NCI-H69 (cell line): ENCODE data around the gene PLEKHM2.
"Not testable (repeated sequence)": the region's sequence is repeated elsewhere in the genome, so short reads cannot be mapped to it uniquely, and the experiment has no call there.

ENCODE experiments used
- DNase-seq: peaks from one replicate; lab custom pipeline; 2025; lab: John Stamatoyannopoulos, UW

Gene PLEKHM2, protein sequence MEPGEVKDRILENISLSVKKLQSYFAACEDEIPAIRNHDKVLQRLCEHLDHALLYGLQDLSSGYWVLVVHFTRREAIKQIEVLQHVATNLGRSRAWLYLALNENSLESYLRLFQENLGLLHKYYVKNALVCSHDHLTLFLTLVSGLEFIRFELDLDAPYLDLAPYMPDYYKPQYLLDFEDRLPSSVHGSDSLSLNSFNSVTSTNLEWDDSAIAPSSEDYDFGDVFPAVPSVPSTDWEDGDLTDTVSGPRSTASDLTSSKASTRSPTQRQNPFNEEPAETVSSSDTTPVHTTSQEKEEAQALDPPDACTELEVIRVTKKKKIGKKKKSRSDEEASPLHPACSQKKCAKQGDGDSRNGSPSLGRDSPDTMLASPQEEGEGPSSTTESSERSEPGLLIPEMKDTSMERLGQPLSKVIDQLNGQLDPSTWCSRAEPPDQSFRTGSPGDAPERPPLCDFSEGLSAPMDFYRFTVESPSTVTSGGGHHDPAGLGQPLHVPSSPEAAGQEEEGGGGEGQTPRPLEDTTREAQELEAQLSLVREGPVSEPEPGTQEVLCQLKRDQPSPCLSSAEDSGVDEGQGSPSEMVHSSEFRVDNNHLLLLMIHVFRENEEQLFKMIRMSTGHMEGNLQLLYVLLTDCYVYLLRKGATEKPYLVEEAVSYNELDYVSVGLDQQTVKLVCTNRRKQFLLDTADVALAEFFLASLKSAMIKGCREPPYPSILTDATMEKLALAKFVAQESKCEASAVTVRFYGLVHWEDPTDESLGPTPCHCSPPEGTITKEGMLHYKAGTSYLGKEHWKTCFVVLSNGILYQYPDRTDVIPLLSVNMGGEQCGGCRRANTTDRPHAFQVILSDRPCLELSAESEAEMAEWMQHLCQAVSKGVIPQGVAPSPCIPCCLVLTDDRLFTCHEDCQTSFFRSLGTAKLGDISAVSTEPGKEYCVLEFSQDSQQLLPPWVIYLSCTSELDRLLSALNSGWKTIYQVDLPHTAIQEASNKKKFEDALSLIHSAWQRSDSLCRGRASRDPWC

GRCh38 chr1:15684042-15684461 is at the start of gene PLEKHM2:
TSS of gene PLEKHM2 (plus strand) at chr1:15684320. CDS start at chr1:15684559, 239 bp downstream.
- DNase-seq, result peak; percentile 49

DNA sequence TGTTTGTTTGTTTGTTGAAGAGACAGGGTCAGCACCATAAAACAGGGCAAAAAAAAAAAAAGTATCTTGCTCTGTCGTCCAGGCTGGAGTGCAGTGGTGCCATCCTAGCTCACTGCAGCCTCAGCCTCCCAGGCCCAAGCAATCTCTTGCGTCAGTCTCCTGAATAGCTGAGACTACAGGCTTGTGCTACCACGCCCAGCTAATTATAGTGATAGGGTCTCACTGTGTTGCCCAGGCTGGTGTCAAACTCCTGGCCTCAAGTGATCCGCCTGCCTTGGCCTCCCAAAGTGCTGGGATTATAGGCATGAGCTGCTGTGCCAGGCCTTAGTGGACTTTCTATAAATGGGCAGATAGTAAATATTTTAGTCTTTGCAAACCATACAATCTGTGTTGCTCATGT is 47.7 kb upstream of the PLEKHM2 start:
- no peak for DNase-seq

GRCh38 chr1:15637826-15638225 is 46.3 kb upstream of the PLEKHM2 start:
- no peak for DNase-seq

GRCh38 chr1:15639262-15639661 is 44.9 kb upstream of the PLEKHM2 start:
- no peak for DNase-seq

DNA sequence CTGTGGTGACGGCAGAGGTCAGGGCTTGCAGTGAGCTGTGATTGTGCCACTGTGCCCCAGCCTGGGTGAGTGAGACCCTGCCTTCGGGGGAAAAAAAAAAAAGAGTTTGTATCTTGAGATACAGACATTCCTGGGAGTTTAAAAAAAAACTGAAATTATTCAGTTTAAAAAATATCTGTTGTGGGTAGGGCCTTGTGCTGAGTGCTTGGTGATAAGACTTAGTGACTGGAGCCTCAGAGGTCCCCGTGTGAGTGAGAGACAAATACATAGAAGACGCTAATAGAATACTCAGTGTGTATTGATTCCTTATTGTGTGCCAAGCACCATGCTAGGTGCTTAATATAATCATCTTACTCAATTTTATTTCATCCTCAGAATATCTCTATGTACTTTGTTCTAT is 44.2 kb upstream of the PLEKHM2 start:
- DNase-seq, result no peak

DNA sequence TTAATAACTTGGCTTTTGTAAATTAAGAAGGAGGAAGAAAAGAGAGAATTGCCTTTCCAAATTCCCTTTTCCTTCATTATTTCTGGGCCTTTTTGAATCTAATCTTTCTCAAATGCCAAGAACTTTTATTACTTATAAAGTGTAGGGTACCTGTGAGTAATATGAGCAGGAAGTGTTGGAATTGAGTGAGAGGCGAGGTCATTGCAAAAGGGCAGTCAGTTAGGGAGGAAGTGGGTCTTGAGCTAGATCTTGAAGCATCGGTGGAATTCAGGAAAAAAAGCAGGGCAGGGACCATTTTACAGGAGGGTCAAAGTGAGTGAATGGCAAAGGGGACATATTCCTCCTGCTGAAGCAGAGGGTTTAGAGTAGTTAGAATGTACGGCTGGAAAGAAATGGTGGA is 43.5 kb upstream of the PLEKHM2 start:
- DNase-seq, result no peak

GRCh38 chr1:15649937-15650336 is 34.2 kb upstream of the PLEKHM2 start:
- DNase-seq, result no peak

DNA sequence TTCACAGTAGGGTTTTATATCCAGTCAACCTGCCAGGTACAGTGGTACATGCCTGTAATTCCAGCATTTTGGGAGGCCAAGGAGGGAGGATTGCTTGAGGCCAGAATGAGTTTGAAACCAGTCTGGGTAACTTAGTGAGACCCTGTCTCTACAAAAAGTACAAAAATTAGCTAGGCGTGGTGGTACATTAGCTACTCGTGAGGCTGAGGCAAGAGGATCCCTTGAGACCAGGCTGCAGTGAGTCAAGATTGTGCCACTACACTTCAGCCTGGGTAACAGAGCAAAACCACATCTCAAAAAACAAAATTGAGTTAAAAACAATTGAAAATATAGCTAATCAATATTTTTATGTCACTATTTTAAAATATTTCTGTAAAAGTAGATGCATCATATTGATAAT is 33.7 kb upstream of the PLEKHM2 start:
- no peak for DNase-seq

DNA sequence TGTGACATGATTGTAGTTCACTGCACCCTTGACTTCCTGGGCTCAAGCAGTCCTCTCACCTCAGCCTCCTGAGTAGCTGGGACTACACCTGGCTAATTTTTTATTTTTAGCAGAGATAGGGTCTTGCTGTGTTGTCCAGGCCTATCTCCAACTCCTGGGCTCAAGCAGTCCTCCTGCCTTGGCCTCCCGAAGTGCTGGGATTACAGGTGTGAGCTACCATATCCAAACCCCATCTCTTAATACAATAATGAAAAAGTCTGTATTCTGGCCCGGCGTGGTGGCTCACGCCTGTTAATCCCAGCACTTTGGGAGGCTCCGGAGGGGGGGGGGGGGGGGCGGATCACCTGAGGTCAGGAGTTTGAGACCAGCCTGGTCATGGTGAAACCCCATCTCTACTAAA is 32.0 kb upstream of the PLEKHM2 start:
- DNase-seq, result not testable (repeated sequence)

DNA sequence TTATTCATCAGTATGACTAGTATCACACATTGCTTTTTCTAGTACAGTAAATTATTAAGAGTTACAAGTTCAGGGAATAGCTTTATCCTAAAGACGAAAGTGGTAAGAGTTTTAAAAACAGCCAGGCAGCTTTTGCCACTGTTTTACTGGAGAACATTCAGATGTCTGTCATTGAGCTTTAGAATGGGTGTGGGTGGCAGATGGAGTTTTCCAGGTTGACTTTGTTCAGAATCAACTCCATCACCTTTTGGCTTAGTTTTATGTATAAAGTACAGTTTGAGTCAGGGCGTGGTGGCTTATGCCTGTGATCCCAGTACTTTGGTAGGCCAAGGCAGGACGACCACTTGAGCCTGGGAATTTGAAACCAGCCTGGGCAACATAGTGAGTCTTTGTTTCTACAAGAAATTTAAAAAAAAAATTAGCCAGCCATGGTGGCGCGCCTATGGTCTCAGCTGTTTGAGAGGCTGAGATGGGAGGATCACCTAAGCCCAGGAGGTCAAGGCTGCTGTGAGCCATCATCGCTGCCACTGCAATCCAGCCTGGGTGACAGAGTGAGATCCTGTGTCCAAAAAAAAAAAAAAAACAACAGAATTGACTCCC is 29.9 kb upstream of the PLEKHM2 start:
- DNase-seq, result no peak

DNA sequence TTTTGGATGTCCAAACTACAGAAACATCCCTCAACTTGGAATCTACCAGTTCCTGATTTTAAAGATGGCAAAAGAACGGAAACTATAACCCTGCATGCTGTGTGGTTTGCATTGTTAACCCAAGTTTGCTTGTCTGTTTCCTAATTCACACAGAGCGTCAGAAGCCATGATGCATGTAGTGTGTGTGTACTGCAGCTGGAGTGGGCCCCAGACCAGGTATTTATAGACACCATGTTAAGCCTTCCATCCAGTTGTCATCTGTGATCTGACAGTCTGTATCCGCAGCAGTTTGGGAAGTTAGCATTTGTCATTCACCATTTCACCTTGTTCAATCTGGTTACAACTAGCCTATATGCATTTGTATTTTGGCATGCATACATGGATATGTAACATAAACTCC is 27.7 kb upstream of the PLEKHM2 start:
- DNase-seq, result no peak

DNA sequence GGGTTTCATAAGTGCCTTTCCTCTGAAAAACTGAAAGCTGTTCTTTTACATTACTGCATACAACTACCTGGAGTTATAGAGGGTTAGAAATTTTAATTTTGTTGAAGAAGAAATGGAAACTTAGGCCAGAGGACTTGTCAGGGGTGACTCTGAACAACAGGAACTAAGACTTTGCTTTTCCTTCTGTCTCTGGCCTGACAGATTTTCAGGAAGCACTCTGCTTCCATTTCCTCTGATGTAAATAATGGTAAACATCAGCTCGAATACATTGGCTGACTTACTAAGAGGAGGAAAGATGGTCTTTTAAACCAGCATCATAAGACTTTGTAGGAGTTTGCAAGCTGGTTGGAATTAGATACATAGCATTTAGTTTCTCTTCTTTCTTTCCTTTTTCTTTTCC is 27.1 kb upstream of the PLEKHM2 start:
- DNase-seq, result no peak

GRCh38 chr1:15660151-15660550 is 24.0 kb upstream of the PLEKHM2 start:
- DNase-seq, result no peak

DNA sequence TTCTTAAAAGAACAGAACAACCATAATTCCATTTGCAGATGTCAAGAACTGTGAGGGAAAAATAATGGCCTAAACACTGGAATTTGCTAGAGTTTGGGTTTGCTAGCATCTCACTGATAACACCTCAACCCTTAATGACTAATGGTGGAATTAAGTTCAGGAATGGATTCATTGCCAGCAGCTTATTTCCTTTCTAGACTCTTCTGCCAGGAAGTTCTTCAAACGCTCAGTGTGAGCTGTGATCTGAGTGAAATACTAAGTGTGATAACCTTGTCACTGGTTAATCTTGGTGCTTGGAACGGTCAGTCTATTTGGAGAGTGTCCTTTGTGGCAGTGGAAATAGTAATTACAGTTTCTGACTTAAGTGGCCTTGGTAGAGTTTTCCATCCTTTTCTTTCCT is 21.6 kb upstream of the PLEKHM2 start:
- no peak for DNase-seq

DNA sequence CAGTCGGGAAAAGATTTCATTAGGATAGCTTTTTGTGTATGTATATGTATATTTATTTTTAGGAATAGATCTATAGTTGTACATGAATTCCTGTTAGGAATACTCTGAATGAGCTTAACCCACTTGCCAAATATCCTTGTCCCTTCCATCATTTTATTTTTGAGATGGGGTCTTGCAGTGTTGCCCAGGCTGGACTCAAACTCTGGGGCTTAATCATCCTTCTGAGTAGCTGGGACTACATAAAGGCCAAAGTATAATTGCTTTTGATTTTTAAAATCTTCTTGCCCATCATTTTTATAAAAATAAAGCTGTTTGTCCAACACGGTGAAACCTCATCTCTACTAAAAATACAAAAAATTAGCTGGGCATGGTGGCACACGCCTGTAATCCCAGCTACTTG is 20.2 kb upstream of the PLEKHM2 start:
- no peak for DNase-seq

- DNase-seq, result no peak
These were observed 16.8 kb upstream of the PLEKHM2 start for GRCh38 chr1:15667362-15667761.

DNA sequence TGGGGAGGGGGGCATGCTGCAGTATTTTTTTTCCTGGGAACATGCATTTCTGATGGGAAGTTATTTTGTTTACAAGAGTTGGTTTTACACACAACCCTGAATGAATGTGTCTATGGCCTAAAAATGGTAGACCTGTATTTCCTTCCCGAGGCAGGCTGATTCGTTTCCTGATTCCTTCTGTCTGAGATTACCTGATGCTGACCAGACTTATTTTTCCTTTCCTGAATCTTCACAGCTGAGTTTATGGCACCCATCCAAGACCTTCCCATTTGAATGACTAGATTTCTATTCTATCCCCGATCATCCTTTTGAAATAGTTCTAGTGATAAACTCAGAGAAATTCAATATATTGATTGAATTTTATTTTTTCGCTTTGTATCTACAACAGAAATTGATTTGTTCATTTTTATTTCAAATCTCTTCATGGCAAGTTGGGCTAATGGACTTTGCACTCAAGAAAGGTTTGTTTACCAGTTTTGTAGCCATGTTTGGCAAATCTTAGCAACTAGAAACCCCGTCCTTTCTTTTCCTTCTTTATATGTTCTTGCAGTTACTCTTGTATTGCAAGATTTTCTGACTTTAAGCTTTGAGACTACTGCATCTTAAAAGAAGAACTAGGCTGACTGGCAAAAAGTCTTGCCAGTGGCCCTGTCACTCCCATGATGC is 15.9 kb upstream of the PLEKHM2 start:
- DNase-seq, result no peak

DNA sequence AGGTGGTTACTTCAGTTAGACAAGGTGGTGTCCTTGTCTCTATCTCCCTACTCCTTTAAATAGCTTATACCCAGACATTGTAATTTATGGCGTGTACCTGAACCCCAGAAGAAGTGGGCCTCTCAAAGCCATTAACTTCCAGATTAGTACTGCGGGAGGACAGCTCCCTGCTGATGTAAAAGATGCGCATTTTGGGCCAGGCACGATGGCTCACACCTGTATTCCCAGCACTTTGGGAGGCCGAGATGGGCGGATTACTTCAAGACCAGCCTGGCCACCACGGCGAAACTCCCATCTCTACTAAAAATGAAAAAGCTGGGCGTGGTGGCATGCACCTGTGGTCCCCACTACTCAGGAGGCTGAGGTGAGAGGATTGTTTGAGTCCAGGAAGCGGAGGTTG is 15.0 kb upstream of the PLEKHM2 start:
- DNase-seq, result no peak

- DNase-seq, result no peak
These were observed 14.3 kb upstream of the PLEKHM2 start for GRCh38 chr1:15669864-15670263.

GRCh38 chr1:15671430-15671829 is 12.7 kb upstream of the PLEKHM2 start:
- DNase-seq, result no peak

GRCh38 chr1:15674386-15675159 is 9.5 kb upstream of the PLEKHM2 start:
- no peak for DNase-seq
